ENCODE data around the gene FGFBP2.

DNA sequence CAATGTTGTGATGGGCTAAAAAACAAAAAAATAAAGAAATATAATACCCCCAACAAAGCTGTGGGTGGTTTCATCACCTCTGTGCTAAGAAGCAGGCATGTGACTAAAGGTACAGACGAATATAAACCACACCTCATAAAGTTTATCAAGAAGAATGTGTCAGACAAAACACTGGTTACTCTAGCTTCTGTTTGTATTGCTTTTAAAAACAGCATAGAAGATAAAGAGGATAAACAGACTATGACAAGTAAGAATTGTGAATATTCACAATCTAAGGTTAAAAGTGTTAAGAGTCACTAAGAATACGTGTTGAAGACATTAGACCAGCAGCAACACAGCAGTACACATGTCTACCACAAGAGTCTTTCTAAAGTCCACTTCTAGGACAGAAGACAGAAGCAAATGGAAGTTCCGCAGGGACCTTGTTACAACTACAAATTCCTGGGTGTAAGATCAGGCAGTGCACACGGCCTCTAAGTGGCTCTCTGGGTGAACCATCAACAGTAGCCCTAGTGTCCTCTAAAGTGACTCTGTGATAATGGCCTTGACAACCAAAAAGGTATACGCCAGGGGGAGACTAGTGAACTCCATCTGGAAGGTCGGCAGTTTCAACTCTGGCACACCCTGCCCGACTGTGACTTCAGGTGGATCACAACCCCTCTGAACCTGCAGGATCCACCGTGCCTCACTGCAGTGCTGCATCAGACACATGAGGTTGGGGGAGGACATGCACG lies 8.3 kb upstream of the FGFBP2 start:
- TF ChIP-seq, protein P1, sequence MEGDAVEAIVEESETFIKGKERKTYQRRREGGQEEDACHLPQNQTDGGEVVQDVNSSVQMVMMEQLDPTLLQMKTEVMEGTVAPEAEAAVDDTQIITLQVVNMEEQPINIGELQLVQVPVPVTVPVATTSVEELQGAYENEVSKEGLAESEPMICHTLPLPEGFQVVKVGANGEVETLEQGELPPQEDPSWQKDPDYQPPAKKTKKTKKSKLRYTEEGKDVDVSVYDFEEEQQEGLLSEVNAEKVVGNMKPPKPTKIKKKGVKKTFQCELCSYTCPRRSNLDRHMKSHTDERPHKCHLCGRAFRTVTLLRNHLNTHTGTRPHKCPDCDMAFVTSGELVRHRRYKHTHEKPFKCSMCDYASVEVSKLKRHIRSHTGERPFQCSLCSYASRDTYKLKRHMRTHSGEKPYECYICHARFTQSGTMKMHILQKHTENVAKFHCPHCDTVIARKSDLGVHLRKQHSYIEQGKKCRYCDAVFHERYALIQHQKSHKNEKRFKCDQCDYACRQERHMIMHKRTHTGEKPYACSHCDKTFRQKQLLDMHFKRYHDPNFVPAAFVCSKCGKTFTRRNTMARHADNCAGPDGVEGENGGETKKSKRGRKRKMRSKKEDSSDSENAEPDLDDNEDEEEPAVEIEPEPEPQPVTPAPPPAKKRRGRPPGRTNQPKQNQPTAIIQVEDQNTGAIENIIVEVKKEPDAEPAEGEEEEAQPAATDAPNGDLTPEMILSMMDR (IDR thresholded peaks at IDR 0.05 in 8 of 11, conservative IDR thresholded peaks at IDR 0.05 in 3 of 11), result no peak
- TF ChIP-seq POLR2A (IDR thresholded peaks at IDR 0.05), result no peak
- no peak for TF ChIP-seq POLR2AphosphoS5 (IDR thresholded peaks at IDR 0.05)

Measured in spleen (tissue), 7 donors.